DMS 273 (cell line): ENCODE measurements around the gene DPH7.
A peak's percentile ranks its signal among the peaks of the same experiment; 100 is the strongest.
"Not testable (repeated sequence)": the region's sequence is repeated elsewhere in the genome, so short reads cannot be mapped to it uniquely, and the experiment has no call there.

Experiments
- DNase-seq: peaks from one replicate; lab custom pipeline; 2025; ENCODE audit not compliant: unreplicated experiment; lab: John Stamatoyannopoulos, UW

The DPH7 gene

DNA sequence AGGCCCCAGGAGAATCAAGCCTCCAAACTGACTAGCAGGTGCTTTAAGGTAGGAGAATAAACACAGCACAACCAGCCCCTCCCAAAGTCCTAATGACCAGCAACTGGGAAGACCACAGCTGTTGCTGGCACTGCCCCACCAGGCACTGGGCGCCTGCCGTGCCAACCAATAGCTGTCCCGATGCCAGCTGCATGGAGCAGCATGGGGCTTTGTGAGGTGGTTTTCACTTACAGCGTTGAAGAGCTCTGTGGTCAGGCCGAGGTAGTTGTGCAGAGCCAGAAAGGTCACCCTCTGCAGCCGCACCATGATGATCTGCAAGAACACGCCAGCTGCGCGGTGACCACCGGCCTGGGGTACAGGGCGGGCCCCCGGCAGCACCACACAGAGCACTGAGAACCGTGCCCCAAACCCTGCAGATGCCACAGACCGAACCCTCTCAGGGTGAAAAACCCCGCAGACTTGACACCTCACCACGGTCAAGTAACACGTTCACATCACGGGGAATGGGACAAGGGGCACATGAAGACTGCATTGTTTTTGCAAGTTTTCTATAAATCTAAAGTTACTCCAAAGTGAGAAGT is 57.2 kb downstream of the DPH7 start:
- peak; percentile 45 for DNase-seq

GRCh38 chr9:137520614-137521404 is 57.9 kb downstream of the DPH7 start:
- DNase-seq, result no peak

- no peak for DNase-seq
Observed at GRCh38 chr9:137519553-137519952, 59.2 kb downstream of the DPH7 start.

GRCh38 chr9:137518661-137519459 is 59.9 kb downstream of the DPH7 start:
- not testable (repeated sequence) for DNase-seq

- DNase-seq, result peak; percentile 45
Observed at GRCh38 chr9:137516144-137516917, 62.4 kb downstream of the DPH7 start.

DNA sequence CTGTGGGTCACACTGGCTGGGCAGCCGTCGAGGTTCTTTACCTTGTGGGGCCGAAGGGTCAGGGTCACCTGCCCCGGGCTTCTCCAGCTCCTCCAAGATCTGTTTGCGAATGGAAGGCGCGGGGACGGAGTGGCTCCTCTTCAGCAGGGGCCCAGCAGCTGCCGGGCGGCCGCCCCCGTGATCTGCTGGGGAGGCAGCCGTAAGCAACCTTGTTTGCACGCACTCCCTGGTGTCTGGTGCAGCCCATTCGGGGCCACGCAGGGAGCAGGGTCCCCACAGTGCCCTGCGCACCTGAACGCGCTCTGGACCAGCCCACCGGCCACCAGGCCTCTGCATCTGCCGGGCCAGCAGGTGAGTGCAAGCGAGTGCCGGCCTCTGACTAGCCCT is 63.4 kb downstream of the DPH7 start:
- DNase-seq, result no peak

DNA sequence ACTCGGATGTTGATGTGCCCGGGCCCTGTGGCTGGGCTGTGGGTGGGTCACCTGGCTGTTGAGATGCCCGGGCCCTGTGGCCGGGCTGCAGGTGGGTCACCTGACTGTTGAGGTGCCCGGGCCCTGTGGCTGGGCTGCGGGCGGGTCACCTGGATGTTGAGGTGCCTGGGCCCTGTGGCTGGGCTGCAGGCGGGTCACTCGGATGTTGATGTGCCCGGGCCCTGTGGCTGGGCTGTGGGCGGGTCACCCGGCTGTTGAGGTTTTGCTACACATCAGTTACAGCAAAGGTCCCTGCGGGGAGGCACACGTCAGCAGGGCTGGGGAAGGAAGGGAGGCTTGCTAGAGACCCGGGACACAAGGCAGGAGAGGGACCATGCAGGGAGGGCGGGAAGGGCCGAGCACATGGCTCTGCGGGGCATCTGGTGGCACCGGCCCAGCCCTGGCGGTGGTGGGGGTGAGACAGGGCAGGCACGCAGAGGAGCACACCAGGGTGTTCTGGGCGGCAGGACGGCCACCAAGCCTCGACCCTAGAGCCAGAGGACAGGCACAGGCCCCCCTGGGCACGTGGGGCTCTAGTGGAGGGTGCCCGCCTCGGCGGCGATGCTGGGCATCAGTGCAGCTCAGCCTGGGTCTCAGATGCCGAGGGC is 63.9 kb downstream of the DPH7 start:
- peak; percentile 41 for DNase-seq

DNA sequence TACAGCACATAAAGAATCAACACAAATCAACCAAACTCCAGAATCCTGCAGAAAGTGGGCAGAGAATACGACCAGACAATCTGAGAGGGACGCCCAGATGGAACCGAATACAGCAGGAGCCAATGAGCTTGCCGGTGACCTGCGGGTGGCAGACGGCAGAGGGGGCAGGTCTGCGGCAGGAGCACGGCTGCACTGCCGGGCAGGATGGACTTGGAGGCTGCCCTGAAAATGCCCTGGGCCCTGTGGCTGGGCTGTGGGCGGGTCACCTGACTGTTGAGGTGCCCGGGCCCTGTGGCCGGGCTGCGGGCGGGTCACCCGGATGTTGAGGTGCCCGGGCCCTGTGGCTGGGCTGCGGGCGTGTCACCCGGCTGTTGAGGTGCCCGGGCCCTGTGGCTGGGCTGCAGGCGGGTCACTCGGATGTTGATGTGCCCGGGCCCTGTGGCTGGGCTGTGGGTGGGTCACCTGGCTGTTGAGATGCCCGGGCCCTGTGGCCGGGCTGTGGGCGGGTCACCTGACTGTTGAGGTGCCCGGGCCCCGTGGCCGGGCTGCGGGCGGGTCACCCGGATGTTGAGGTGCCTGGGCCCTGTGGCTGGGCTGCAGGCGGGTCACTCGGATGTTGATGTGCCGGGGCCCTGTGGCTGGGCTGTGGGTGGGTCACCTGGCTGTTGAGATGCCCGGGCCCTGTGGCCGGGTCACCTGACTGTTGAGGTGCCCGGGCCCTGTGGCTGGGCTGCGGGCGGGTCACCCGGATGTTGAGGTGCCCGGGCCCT is 64.7 kb downstream of the DPH7 start:
- DNase-seq, result peak; percentile 58

- DNase-seq, result not testable (repeated sequence)
Observed at GRCh38 chr9:137513136-137513535, 65.6 kb downstream of the DPH7 start.

DNA sequence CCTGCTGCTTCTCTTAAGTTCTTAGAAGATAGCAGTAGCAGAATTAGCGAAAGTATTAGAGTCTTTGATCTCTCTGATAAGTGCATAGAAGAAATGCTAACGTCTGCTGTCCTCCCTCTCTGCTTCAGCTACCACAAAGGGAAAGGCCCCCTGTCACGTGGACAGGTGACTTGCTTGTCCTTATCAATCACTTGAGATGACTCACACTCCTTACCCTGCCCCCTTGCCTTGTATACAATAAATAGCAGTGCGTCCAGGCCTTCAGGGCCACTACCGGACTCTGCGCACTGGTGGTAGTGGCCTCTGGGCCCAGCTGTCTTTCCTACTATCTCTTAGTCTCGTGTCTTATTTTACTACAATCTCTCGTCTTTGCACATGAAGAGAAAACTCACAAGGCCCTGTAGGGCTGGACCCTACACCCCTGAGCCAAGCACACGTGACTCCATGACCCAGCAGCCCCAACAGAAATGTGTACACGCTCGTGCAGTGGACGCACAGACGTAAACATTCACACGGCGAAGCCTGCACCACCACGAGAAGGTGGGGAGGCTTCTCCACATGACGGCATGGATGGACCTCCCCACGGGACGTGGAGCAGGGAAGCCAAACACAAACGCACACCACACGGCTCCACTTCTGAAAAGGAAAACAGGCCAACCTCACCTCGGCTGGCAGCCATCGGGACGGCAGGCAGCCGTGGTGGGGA is 66.8 kb downstream of the DPH7 start:
- DNase-seq, result no peak

- DNase-seq, result not testable (repeated sequence)
Observed at GRCh38 chr9:137511126-137511525, 67.6 kb downstream of the DPH7 start.

DNA sequence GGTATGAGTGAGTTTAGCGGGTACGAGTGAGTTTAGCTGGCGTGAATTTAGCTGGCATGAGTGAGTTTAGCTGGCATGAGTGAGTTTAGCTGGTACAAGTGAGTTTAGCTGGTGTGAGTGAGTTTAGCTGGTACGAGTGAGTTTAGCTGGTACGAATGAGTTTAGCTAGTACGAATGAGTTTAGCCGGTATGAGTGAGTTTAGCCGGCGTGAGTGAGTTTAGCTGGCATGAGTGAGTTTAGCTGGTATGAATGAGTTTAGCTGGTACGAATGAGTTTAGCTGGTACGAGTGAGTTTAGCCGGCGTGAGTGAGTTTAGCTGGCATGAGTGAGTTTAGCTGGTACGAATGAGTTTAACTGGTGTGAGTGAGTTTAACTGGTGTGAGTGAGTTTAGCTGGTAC is 69.5 kb downstream of the DPH7 start:
- DNase-seq, result no peak

GRCh38 chr9:137506702-137507171 is 72.0 kb downstream of the DPH7 start:
- DNase-seq, result peak; percentile 71

- no peak for DNase-seq
Observed at GRCh38 chr9:137506274-137506673, 72.5 kb downstream of the DPH7 start.

GRCh38 chr9:137505421-137506140 is 73.1 kb downstream of the DPH7 start:
- DNase-seq, result no peak
